Stimulated activated memory B cell treated with anti-CD40 and anti-IgM and Interleukin-4, amounts not matched to agents 10 μg/mL and 1 μg/mL and 100 μg/mL, for 72 hours (primary cell): ENCODE measurements around the gene TJP3.
A peak's percentile ranks its signal among the peaks of the same experiment; 100 is the strongest.

Source experiments
- ATAC-seq: fragments of 150-1000 bp; cut with Tn5 transposase; 2 replicates; pipeline ENCODE4 v1.10.0; 2021
- H3K27ac Mint-ChIP-seq: one replicate; pipeline ENCODE4 v1.8.0; 2022; ENCODE audit warnings: mild to moderate bottlenecking, mixed read lengths
- H3K27me3 Mint-ChIP-seq: one replicate; pipeline ENCODE4 v1.8.0; 2022; ENCODE audit warnings: mixed read lengths
- H3K36me3 Mint-ChIP-seq: one replicate; pipeline ENCODE4 v1.8.0; 2022; ENCODE audit warnings: mixed read lengths
- H3K4me1 Mint-ChIP-seq: one replicate; pipeline ENCODE4 v1.8.0; 2022; ENCODE audit warnings: mixed read lengths
- H3K4me3 Mint-ChIP-seq: one replicate; pipeline ENCODE4 v1.8.0; 2022; ENCODE audit warnings: mild to moderate bottlenecking, moderate library complexity, mixed read lengths
- H3K9me3 Mint-ChIP-seq: one replicate; pipeline ENCODE4 v1.8.0; 2022; ENCODE audit warnings: mixed read lengths

The TJP3 gene

DNA sequence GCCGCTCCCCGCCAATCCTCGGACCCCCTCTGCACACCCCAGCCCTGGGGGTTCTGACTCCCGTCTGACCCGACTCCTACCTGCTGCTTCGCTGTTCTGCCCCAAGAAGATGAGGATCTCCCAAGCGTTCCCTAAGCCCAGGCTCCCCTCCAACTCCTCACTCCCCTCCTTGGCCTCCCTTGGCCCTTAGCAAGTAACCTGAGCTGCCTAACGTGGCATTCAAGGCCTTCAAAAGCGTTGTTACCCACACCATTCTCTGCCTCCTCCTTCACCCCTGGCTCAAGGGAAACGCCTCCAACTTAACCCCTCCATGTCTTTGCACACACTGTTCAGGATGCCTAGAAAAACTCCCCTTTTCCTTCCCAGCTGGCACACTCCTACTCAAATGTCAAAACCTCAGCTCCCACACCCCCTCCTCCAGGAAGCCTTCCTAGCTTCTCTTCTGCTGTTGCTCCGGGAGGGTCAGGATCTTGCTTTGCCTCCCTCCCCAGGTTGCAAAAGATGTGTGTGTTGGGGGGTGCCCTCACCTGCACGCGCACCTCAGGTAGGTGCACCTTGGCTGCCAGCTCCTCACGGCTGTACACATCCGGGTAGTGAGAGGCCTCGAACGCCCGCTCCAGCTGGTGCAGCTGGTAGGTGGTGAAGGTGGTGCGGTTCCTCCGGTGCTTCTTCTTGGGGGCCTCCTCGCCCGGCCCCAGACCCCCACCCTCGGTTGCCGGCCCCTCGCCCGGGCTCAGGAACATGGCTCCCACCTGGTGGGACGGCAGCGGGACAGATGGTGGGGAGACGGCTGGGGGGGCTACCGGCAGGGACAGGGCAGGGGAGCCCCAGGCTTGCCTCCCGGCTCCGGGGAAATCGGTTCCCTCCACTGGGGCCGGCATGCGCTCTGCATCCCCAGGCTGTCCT is 63.1 kb downstream of the TJP3 start:
- Mint-ChIP-seq H3K27ac (no peak overlapping the region), H3K4me1 (peaks cover 5% of the 10 kb centered on the region), H3K27me3 (peaks cover 9% of the 10 kb centered on the region), H3K4me3 (no peak overlapping the region), H3K36me3 (peaks cover 41% of the 10 kb centered on the region), H3K9me3 (peaks cover 4% of the 10 kb centered on the region)
- ATAC-seq = no peak

- peaks cover 9% of the 10 kb centered on the region for H3K27me3 Mint-ChIP-seq
- peaks cover 34% of the 10 kb centered on the region for H3K36me3 Mint-ChIP-seq
- no peak within 1 kb of the TSS for H3K4me3 Mint-ChIP-seq
- ATAC-seq = no peak
- no peak within 1 kb of the TSS for H3K27ac Mint-ChIP-seq
- no peaks in the 10 kb centered on the region for H3K4me1 Mint-ChIP-seq
- peaks cover 10% of the 10 kb centered on the region for H3K9me3 Mint-ChIP-seq
Measured at GRCh38 chr19:3771906-3772455, 63.8 kb downstream of the TJP3 start, which contains the start of gene RAX2. Gene RAX2 (minus strand): TSS chr19:3772228. CDS start chr19:3771742, 486 bp downstream.

GRCh38 chr19:3773814-3774515 is 65.8 kb downstream of the TJP3 start:
- Mint-ChIP-seq H3K4me3 (no peak overlapping the region), H3K36me3 (peaks cover 16% of the 10 kb centered on the region), H3K27ac (no peak overlapping the region), H3K4me1 (no peaks in the 10 kb centered on the region), H3K9me3 (peaks cover 10% of the 10 kb centered on the region), H3K27me3 (peaks cover 9% of the 10 kb centered on the region)
- no peak for ATAC-seq

- Mint-ChIP-seq H3K9me3 (peaks cover 10% of the 10 kb centered on the region), H3K4me3 (no peak overlapping the region), H3K36me3 (peaks cover 10% of the 10 kb centered on the region), H3K27me3 (peaks cover 9% of the 10 kb centered on the region), H3K27ac (no peak overlapping the region), H3K4me1 (no peaks in the 10 kb centered on the region)
- ATAC-seq = no peak
Measured at GRCh38 chr19:3774621-3775373, 66.6 kb downstream of the TJP3 start.

GRCh38 chr19:3775374-3775711 is 67.2 kb downstream of the TJP3 start:
- H3K27ac Mint-ChIP-seq = no peak overlapping the region
- no peak overlapping the region for H3K4me3 Mint-ChIP-seq
- peaks cover 10% of the 10 kb centered on the region for H3K9me3 Mint-ChIP-seq
- peaks cover 9% of the 10 kb centered on the region for H3K27me3 Mint-ChIP-seq
- peaks cover 6% of the 10 kb centered on the region for H3K36me3 Mint-ChIP-seq
- H3K4me1 Mint-ChIP-seq = no peaks in the 10 kb centered on the region
- ATAC-seq = no peak

DNA sequence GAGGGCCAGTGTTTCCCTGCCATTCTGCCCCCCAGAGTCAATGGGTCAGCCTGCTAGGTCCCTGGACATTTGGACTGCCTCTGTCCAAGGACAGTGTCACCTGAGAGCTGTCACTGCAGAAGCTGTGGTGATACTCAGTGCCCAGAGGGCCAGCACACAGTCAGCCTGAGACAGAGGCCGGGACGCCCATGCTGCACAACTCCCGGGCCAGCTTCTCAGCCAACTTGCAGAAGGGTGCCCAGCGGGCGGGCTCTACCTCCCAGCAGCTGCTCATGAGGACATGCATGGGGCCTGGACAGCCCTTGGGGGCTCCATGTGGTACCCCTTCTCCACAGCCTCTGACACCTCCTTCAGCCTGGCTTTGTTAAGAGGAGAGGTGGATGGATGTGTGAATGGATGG is 67.6 kb downstream of the TJP3 start:
- H3K27ac Mint-ChIP-seq = no peak overlapping the region
- no peak for ATAC-seq
- no peak overlapping the region for H3K4me3 Mint-ChIP-seq
- H3K27me3 Mint-ChIP-seq = peaks cover 9% of the 10 kb centered on the region
- H3K36me3 Mint-ChIP-seq = peaks cover 6% of the 10 kb centered on the region
- no peaks in the 10 kb centered on the region for H3K4me1 Mint-ChIP-seq
- H3K9me3 Mint-ChIP-seq = peaks cover 10% of the 10 kb centered on the region

GRCh38 chr19:3776479-3777040 is 68.4 kb downstream of the TJP3 start:
- Mint-ChIP-seq H3K4me3 (no peak overlapping the region), H3K27ac (no peak overlapping the region), H3K4me1 (no peaks in the 10 kb centered on the region), H3K36me3 (peaks cover 3% of the 10 kb centered on the region), H3K9me3 (peaks cover 13% of the 10 kb centered on the region), H3K27me3 (peaks cover 9% of the 10 kb centered on the region)
- no peak for ATAC-seq

GRCh38 chr19:3778104-3778867 is 70.1 kb downstream of the TJP3 start:
- H3K36me3 Mint-ChIP-seq = peaks cover 15% of the 10 kb centered on the region
- no peaks in the 10 kb centered on the region for H3K4me1 Mint-ChIP-seq
- H3K27me3 Mint-ChIP-seq = peaks cover 20% of the 10 kb centered on the region
- no peak overlapping the region for H3K27ac Mint-ChIP-seq
- peak; percentile 25 for ATAC-seq
- no peak overlapping the region for H3K4me3 Mint-ChIP-seq
- peaks cover 24% of the 10 kb centered on the region for H3K9me3 Mint-ChIP-seq

DNA sequence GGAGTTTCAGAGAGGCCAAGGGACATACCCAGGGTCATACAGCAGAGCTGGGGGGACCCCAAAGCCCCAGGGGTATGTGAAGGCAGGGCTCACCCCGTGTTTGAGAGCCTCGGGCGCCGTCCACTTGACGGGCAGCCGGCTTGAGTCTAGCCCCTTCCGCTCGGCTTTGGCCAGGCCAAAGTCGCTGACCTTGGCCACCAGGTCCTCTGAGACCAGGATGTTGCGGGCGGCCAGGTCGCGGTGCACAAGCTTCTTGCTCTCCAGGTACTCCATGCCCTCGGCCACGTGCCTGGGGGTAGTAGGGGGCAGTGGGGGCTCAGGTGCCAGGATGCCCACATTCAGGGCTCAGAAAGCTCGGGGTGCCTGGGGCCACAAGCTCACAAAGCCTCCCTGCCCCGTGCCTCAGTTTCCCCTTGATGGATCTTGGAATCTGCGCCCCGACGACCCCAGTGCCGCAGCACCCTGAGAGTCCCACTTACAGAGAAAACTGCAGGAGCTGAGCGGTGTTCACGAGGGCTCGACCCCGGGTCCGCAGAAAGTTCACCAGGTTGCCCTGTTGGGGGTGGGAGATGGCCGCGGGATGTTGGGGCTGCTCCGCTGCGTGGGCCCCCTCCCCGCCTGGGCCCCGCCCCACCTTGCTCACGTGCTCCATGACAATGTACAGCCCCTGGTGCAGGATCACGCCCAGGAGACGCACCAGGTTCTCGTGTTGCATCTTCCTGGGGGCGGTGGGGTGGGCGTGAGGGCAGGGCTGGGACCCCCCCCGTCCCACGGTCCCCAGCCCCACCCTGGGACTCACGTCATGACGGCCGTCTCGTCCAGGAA is 70.9 kb downstream of the TJP3 start:
- Mint-ChIP-seq H3K36me3 (peaks cover 15% of the 10 kb centered on the region), H3K27ac (no peak overlapping the region), H3K9me3 (peaks cover 24% of the 10 kb centered on the region), H3K4me1 (no peaks in the 10 kb centered on the region), H3K4me3 (no peak overlapping the region), H3K27me3 (peaks cover 20% of the 10 kb centered on the region)
- ATAC-seq = no peak

DNA sequence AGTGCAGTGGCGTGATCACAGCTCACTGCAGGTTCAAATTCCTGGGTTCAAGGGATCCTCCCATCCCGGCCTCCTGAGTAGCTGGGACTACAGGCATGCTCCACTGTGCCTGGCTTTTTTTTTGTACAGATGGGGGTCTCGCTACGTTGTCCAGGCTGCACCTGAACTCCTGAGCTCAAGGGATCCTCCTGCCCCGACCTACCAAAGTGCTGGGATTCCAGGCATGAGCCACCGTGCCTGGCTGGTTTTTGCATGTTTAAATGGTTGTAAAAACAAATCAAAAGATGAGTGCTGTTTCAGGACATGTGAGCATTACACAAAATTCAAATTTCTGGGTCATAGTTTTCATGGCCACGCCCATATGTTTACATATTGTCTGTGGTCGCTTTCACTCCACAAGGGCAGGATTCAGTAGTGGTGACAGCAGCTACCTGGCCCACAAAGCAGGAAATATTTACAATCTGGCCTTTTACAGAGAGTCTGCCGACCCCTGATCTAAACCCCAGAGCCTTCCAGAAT is 72.7 kb downstream of the TJP3 start:
- Mint-ChIP-seq H3K36me3 (peaks cover 15% of the 10 kb centered on the region), H3K4me3 (no peak overlapping the region), H3K27ac (no peak overlapping the region), H3K4me1 (peaks cover 15% of the 10 kb centered on the region), H3K9me3 (peaks cover 24% of the 10 kb centered on the region), H3K27me3 (peaks cover 22% of the 10 kb centered on the region)
- no peak for ATAC-seq

- no peak overlapping the region for H3K27ac Mint-ChIP-seq
- peaks cover 17% of the 10 kb centered on the region for H3K9me3 Mint-ChIP-seq
- no peak for ATAC-seq
- H3K36me3 Mint-ChIP-seq = peaks cover 15% of the 10 kb centered on the region
- peaks cover 22% of the 10 kb centered on the region for H3K27me3 Mint-ChIP-seq
- peaks cover 15% of the 10 kb centered on the region for H3K4me1 Mint-ChIP-seq
- H3K4me3 Mint-ChIP-seq = no peak overlapping the region
Measured at GRCh38 chr19:3781603-3782002, 73.4 kb downstream of the TJP3 start.

GRCh38 chr19:3782330-3782729 is 74.1 kb downstream of the TJP3 start:
- Mint-ChIP-seq H3K4me3 (no peak overlapping the region), H3K9me3 (peaks cover 14% of the 10 kb centered on the region), H3K27ac (no peak overlapping the region), H3K27me3 (peaks cover 22% of the 10 kb centered on the region), H3K36me3 (peaks cover 15% of the 10 kb centered on the region), H3K4me1 (peaks cover 15% of the 10 kb centered on the region)
- ATAC-seq = no peak

- no peak overlapping the region for H3K4me3 Mint-ChIP-seq
- no peak overlapping the region for H3K27ac Mint-ChIP-seq
- no peak for ATAC-seq
- peaks cover 15% of the 10 kb centered on the region for H3K36me3 Mint-ChIP-seq
- peaks cover 22% of the 10 kb centered on the region for H3K27me3 Mint-ChIP-seq
- peaks cover 15% of the 10 kb centered on the region for H3K4me1 Mint-ChIP-seq
- peaks cover 14% of the 10 kb centered on the region for H3K9me3 Mint-ChIP-seq
Measured at GRCh38 chr19:3782903-3783302, 74.7 kb downstream of the TJP3 start.
